ENCODE data around the gene CACNA2D1.

- TF ChIP-seq POLR2AphosphoS5 (IDR thresholded peaks at IDR 0.05; ENCODE audit: low read depth, low read length) = no peak
- TF ChIP-seq REST (IDR thresholded peaks at IDR 0.05; ENCODE audit: insufficient read depth in 1 of 2, low read depth in 2 of 2, low read length in 2 of 2) = no peak
- no peak for TF ChIP-seq TAF1 (IDR thresholded peaks at IDR 0.05; ENCODE audit: borderline replicate concordance, insufficient read depth, low read length)
- TF ChIP-seq SIN3A (IDR thresholded peaks at IDR 0.05; ENCODE audit: borderline replicate concordance, insufficient read depth, low read length) = no peak
Observed at GRCh38 chr7:82467020-82467419, 23.4 kb upstream of the CACNA2D1 start.
